ENCODE results near the gene ALPK3. TPM values are rescaled to one million over a fixed set of nuclear protein-coding genes. Genes with fewer than 3 reads are reported as not detected.
A peak's percentile ranks its signal among the peaks of the same experiment; 100 is the strongest.

ALPK3 gene
- total RNA-seq, 1 experiment from 2014 or later, result 17.7 TPM

DNA sequence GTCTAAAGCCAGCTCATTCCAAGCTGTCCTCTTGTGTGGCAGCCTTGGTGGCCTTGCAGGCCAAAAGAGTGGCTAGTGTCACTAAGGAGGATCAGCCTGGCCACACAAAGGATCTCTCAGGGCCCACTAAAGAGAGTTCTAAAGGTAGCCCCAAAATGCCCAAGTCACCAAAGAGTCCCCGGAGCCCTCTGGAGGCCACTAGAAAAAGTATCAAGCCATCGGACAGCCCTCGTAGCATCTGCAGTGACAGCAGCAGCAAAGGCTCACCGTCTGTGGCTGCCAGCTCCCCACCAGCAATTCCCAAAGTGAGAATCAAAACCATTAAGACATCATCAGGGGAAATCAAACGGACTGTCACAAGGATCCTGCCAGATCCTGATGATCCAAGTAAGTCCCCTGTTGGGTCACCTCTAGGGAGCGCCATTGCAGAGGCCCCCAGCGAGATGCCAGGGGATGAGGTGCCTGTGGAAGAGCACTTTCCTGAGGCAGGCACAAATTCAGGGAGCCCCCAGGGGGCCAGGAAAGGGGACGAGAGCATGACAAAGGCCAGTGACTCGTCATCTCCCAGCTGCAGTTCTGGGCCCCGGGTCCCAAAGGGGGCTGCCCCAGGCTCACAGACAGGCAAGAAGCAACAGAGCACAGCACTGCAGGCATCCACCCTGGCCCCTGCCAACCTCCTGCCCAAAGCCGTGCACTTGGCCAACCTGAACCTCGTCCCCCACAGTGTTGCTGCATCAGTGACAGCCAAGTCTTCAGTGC is 33.5 kb upstream of the ALPK3 start:
- Histone ChIP-seq H3K79me1 (ENCODE audit: insufficient read depth, low read depth, low read length, poor library complexity, severe bottlenecking) (peaks cover 3% of the 10 kb centered on the region), H2BK20ac (ENCODE audit: low read depth, low read length, poor library complexity, severe bottlenecking) (no peak overlapping the region), H3K23me2 (ENCODE audit: insufficient read length, low read depth, low read length, poor library complexity, severe bottlenecking) (no peaks in the 10 kb centered on the region), H3K23ac (ENCODE audit: insufficient read length, low read depth, low read length) (no peak overlapping the region), H4K91ac (ENCODE audit: insufficient read length, low read depth, low read length) (no peak overlapping the region), H3K9me3 (ENCODE audit: control insufficient read depth, low read depth, low read length) (no peaks in the 10 kb centered on the region), H4K8ac (replicated peaks; ENCODE audit: insufficient read length, low read depth, low read length) (no peak overlapping the region), H3K9ac (ENCODE audit: extremely low read depth, insufficient read length, low read length) (no peak overlapping the region), H3K4me2 (ENCODE audit: insufficient read depth, insufficient read length, low read length) (no peak overlapping the region), H2BK120ac (ENCODE audit: low read depth, low read length, poor library complexity, severe bottlenecking) (no peak overlapping the region), H3K18ac (ENCODE audit: insufficient read length, low read depth, low read length) (no peak overlapping the region), H3T11ph (ENCODE audit: low read length) (no peak overlapping the region), H2AFZ (ENCODE audit: low read length) (no peak overlapping the region), H3K79me2 (ENCODE audit: insufficient read depth, low read length) (no peaks in the 10 kb centered on the region), H3K27me3 (ENCODE audit: insufficient read depth, low read length) (no peaks in the 10 kb centered on the region), H3K27ac (ENCODE audit: insufficient read length, low read depth, low read length) (no peak overlapping the region), H3K56ac (ENCODE audit: insufficient read length, low read depth, low read length) (no peak overlapping the region), H2BK15ac (ENCODE audit: low read depth, low read length) (no peak overlapping the region), H3K14ac (ENCODE audit: insufficient read depth, low read length) (no peak overlapping the region), H4K20me1 (ENCODE audit: control insufficient read depth, insufficient read depth, insufficient read length) (no peaks in the 10 kb centered on the region), H3K4me1 (ENCODE audit: insufficient read depth, low read length) (no peaks in the 10 kb centered on the region; the same call in 1 of the 2 replicates), H2BK5ac (ENCODE audit: insufficient read length, low read length) (no peak overlapping the region), H2AK5ac (ENCODE audit: insufficient read length, low read length) (no peak overlapping the region), H3K4ac (ENCODE audit: low read depth, low read length) (no peak overlapping the region), H4K5ac (ENCODE audit: insufficient read length, low read depth, low read length) (no peak overlapping the region), H2BK12ac (ENCODE audit: insufficient read length, low read depth, low read length) (no peak overlapping the region)
- H3K4me3 Mint-ChIP-seq, result no peak overlapping the region; a peak in 1 of 5 replicates
- peak overlapping the region; percentile 72 to 90 (median 84); a peak in 5 of 7 replicates for H3K27ac Mint-ChIP-seq
- no CpG with 5 or more reads among the region's 12 CpGs for WGBS (ENCODE audit: extremely low coverage, insufficient read length, low lambda C conversion rate)
- no peaks in the 10 kb centered on the region for H3K27me3 Mint-ChIP-seq (ENCODE audit: low read depth)
- H3K4me1 Mint-ChIP-seq, result peaks cover 15 to 22% of the 10 kb centered on the region in 2 experiments
- H3K36me3 Mint-ChIP-seq (ENCODE audit: insufficient read depth in 1 of 3, low read depth in 3 of 3), result peaks cover 31 to 48% (median 32%) of the 10 kb centered on the region in 3 experiments
- TF ChIP-seq, protein P1, sequence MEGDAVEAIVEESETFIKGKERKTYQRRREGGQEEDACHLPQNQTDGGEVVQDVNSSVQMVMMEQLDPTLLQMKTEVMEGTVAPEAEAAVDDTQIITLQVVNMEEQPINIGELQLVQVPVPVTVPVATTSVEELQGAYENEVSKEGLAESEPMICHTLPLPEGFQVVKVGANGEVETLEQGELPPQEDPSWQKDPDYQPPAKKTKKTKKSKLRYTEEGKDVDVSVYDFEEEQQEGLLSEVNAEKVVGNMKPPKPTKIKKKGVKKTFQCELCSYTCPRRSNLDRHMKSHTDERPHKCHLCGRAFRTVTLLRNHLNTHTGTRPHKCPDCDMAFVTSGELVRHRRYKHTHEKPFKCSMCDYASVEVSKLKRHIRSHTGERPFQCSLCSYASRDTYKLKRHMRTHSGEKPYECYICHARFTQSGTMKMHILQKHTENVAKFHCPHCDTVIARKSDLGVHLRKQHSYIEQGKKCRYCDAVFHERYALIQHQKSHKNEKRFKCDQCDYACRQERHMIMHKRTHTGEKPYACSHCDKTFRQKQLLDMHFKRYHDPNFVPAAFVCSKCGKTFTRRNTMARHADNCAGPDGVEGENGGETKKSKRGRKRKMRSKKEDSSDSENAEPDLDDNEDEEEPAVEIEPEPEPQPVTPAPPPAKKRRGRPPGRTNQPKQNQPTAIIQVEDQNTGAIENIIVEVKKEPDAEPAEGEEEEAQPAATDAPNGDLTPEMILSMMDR (conservative IDR thresholded peaks at IDR 0.05), result peak; percentile 65
- H3K9me3 Mint-ChIP-seq, result no peaks in the 10 kb centered on the region; a peak in 2 of 5 replicates
- peak; percentile 78 for DNase-seq

Measured in H9 (cell line).